Stimulated activated CD4-positive, alpha-beta T cell treated with anti-CD3 and anti-CD28 coated beads, Interleukin-12 subunit alpha, Interleukin-12 subunit beta, amount 100 ng/mL, for 48 hours (primary cell): ENCODE data around the gene GABRR2.

ENCODE experiments used
- DNase-seq, 3 donors: peaks; one replicate each; pipeline ENCODE4 v3.0.0-alpha.2; 2020; ENCODE audit warnings: low read depth in 2 of 3, low spot score in 1 of 3

The GABRR2 gene

DNA sequence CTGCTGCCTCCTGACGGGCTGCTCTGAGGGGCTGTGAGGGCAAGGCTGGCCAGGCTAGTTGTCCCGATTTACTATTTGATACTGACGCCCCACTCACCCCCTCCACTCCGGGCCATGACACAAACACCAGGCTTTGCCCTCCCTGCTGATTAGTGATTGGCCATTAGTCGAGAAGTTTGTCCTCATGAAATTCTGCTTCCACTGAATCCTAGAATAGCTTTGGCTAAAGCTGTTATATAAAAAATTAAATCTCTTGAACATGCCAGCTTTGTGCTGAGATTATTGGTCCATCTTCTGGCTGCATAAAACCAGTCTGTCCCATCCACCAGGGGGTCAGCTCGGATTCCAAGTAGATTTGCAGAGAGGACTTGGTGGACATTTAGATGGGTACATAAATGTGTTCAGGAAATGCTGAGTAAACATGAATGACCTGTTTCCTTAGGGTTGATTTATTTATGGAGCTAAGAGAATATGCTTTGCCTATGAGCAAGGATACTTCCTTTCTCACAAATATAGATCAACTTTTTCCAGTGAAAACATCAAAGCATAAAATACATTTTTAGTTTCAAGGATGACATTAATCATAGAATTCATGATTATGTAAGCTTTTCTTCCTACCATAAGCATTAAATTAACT, at the start of gene GABRR2:
TSS of gene GABRR2 (minus strand) at position 51 of the 637 bp plus-strand sequence. CDS start 134 bp downstream, outside the sequence.
- DNase-seq = no peak

DNA sequence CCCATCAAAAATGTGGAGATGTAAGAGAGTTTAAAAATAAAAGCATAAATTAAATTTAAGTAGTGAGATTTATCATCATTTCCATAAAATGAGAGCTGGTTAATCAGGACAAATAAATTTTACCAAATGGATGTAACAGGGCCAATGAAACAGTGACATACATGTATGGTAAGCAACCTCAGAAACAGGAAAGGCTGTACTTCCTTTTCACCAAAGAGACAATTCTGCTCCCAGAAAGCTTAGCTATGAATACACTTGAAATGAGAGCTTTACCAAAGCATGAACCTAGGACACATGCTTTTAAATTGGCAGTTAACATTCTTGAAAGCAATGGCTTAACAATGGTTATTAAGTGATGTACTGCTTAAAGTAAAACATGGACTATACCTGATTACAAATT, 49.5 kb upstream of the GABRR2 start:
- no peak for DNase-seq

DNA sequence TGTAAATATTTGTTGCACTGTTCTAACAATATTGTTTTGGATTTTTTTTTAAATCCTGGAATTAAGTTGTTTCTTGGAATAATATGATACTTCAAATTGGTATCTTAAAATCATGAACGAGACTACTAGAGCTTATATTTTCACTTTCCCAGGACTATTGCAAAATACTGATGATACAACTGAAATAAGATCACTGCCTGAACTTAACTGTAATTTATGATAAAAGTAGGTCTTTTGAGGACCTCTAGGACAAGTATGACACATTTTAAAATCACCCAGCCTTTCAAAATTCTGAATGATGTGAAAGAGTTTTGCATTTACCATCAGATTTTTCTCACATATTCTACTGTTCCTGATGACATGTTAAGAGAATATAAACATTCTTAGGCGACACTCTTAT, 46.1 kb upstream of the GABRR2 start:
- DNase-seq = no peak

DNA sequence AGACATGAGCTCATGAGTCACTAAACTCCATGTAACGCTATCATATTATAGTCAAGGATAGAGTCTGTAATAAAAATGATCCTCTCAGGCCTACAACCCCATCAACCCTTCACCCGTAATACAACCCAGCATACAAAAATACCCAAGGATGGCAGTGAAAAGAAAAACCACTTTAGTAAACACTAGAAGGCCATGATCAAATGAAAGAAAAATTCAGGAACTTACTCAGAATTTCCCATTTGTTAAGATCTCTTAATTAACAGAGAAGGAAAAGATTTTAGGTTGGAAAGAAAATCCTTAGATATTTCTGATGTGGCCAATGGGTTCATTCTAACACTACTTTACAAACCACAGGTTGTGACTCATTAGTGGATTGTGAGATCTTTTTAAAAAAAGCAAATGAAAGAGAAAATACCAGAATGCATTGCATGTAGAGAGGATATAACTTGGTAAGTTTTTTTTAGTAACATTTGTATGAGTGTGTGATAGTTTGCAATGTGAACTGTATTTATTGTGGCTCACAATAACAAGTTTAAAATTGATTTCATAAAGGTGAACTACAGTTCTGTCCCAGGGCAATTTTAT, 45.4 kb upstream of the GABRR2 start:
- DNase-seq = no peak

DNA sequence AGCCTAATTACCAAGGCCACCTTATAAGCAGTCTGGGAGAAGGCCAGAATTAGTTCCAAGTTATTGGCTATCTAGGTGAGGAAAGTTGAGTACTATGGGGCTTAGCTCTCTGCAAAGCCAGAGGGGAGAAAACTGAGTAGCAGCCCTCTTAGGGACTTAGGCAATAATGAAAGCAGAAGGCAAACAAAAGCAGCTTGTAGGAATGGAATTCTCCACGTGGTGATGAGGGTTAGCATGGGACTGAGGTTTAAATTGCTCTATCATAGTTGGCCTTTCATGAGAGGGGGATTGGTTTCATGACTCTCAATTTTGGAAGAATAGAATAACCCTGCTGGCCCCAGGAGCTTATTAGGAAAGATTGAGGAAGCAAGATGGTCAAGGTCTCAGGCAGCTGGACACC, 44.5 kb upstream of the GABRR2 start:
- DNase-seq = no peak

DNA sequence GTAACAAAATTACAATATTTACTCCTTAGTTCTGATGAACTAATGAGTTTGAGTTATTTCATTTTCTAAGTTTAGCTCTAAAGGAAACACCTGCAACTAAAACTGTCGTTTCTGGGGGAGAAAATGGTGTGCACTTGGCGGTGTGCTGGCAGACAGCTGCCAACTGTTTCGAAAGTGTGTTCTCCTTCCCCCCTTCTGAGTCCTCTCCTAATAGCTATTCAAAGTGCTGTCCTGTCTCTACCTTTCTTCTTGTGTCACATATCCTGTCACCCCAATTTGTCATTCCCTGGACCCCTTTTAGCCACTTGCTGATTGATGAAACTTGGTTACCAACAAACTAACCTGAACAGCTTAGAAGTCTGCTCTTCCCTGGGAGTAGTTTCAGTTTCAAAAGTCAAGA, 42.3 kb upstream of the GABRR2 start:
- no peak for DNase-seq

DNA sequence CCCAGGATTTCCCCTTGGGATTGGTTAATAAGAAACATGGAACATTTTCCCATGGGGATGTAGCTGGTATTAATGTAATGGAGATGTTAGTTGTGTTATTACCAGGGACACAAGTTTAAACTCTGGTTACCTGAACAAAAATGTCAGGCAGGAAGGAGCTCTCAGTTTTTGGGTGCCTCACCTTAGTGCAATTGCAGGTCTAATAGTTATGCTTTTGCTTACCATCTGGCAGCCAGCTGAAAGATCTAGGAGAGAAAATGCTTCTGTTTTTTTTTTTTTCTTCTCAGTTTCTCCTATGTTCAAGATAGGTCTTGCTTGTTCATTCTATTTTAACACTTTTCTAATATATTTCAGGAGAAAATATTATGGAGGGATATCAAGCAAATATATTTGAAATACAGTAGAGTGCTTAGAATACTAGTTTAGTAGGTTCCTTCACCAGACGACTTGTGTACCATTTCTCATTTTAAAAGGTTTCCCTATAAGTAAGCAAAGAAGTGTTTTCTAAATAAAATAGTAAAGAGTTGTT, 41.6 kb upstream of the GABRR2 start:
- DNase-seq = no peak

DNA sequence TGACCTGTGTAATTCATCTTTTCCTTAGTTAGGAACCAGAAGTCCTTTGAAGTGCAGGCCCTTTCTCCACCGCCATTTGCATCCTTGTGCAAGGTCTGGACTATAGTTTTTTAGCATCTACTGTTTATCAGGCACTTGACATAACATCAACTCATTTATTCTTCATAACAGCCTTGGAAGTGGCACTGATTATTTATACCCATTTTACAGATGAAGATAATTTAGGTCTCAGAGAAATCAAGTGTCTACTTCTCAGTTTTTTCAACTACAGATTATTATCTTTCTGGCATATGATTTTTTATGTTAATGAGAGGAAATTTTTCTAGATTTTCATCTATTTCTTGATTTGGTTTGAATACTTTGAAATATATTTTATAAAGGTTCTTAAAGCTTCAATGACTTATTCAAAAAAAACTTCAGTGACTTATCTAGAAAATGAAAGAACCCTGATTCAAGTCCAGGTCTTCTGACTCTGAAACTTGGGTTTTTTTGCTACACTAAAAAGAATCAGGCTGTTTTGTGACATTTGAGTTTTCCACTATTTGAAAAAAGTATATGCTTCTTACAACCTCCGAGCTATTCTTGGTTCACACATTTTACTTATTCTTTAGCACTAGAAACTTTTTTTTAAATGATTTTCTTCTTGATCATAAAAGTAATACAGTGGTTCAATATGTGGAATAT, 40.6 kb upstream of the GABRR2 start:
- no peak for DNase-seq

DNA sequence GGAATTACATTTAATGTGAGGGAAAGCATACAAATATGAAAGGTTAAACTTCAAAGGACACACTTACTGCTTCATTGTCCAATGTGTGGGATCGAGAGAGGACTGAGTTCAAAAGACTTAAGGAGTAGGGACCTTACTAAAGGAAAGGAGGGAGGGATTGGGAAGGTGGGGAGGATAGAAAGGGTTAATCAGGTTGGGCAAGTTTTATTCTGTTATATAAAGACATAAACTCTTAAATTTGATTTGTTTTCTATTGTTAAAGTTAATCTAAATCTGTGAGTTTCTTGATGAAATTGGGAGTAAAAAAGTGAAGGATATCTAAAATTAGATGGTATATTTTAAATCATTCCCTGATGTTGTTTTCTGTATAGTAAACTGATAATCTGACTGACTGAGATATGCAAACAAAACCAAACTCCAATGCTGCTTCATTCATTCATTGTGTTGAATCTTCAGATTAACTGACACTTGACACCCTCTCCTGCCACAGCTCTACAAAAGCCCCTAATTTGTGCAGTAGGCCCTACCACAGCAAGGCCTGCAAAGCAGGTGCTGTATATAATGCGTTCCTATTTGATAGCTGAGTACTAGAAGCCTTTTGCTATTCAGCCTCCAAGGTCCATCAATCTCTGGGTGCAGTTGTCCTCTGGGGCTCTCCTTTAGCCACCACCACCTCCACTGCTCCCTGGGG, 38.7 kb upstream of the GABRR2 start:
- DNase-seq = no peak

DNA sequence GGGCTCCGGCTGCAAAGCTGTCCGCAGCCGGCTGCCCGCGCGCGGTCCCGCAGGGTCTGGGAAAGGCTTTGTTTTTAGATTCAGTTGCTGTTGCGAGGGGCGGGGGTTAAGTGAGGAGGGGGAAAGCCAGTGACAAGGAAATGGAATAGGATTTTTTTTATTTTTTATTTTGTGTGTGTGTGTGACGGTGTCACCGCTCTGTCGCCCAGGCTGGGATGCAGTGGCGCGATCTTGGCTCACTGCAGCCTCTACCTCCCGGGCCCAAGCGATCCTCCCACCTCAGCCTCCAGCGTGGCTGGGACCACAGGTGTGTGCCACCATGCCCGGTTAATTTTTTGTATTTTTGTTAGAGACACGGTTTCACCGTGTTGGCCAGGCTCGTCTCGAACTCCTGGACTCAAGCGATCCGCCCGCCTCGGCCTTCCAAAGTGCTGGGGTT, 38.0 kb upstream of the GABRR2 start:
- no peak for DNase-seq

DNA sequence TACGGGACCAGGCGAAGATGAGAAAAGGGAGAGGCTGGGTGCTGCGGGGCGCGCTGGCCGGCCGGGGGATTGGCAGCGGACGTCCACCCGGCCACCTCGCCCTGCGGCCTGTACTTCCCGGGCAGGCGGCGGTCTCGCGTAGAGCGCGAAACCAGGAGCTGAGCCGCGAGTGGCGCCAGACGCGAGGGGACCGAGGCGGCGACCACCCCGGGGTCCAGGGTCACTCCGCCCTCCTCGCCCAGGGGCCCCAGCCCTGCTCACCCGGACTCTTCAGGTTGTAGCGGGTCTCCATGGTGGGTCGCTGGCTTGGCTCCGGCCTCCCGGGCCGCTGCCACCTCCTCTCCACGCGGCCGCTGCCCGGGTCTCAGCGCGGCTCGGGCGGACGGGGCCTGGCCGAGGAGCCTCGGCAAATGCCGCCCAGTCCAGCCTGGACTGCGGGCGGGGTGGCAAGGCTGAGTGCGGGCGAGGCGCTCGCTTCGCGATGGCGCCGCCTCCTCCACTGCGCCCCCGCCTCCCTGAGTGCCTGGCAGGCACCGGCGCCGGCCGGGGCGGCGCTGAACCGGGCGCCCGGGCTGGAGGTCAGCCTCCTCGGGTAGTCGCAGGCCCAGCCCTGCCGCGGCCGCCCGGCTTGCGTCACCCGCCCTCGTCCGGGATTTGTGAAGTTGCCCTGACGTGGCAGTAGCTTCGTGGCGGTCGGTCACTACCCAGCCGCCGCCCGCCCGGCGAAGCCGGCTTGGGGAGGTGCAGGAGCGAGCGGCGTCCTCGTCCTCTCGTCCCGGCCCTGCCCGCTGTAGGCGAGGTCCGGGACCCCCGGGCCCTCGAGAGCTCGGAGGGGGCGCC, 37.4 kb upstream of the GABRR2 start, which contains the start of gene UBE2J1:
TSS of gene UBE2J1 (minus strand) at position 445 of the 840 bp plus-strand sequence. CDS start at position 292, 153 bp downstream.
- peak; percentile 47 to 77 (median 52) for DNase-seq

DNA sequence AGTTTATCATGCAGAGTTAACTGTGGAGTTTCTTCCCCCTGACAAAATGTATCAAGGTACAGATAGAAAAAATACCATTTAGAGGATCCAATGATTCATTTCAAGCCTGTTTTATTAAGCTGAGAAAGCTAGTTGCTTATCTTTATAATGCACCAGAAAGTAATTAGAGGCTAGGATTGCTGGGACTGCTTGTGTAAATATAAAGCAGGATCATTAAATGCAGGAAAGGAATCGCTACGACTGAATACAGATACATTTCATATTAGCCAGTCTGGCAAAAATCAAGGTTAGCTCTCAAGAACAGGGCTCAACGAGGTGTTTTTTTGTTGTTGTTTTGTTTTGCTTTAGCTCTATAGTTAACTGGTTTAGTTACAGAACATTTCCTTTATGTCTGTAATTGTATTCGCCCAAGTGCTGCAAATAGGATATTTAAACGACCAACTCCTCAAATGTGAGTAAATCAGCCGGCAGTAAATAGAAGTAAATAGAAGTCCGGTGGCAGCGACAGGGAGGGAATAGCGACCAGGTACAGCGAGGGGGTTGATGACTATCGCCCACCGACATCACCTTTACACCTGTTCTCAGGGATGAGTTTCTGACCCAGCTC, 36.7 kb upstream of the GABRR2 start:
- no peak for DNase-seq

DNA sequence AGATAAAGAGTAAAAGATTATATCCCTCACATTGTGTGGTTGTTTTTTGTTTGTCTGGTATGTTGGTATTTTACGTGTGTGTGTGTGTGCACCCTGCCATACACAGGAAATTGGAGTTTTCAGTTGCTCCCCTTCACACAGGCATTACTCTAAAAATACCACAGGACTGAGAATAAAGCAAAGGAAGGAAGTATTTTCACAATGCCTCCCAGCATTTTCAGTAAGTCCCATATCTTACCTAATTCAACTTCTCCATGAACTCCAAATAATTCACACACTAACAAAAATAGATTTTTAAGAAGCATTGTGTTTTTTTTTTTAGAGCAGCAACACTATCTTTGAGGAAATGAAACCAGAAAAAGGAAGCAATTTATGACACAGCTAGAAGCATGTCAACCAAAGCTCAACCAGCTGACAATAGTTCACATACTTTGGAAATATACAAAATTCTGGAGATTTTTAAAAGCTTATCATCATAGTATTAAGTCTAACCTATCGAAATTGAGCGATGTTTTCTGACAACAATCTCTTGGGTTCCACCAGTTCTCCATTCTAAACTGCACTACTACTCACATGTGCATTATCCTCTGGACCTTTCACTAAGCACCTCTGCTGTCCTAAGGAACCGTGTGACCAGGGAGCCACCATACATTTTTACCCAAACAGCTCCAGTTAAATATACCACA, 35.3 kb upstream of the GABRR2 start:
- DNase-seq = no peak

DNA sequence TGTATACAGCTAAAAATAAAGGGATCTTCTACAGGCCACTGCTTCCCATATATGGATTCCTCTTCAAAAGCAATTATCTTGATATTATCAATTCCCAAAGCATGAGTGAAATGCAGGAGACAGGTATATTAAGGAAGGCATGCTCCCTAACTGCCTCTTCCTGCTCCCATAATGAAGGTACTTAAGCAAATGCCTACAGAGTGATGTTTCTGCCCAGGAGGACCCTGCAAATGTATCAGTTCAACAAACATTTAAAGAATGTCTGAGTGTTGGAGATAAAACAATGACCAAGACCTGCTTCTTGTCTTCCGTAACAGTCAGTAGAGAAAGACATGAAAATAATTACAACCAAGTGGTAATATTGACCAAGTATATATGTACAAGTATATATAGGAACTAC, 33.3 kb upstream of the GABRR2 start:
- DNase-seq = no peak

DNA sequence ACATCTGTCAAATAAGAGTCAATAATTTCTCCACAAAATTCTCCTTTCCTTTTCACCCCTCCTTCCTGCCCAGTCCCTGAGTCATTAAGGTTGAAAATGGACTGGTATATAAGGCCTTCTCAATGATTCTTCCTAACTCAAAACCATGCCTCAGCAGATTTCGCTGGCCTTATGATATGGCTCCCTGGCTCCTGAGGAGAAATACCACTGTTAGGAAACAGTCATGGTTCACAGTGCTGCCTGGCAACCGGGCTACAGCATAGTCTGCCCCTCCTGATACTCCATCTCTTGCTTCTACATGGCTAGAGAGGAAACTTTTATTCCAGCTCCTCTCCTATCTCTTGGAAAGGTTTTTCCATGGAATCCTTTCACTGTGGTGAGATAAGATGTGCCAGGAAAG, 32.7 kb upstream of the GABRR2 start:
- no peak for DNase-seq

DNA sequence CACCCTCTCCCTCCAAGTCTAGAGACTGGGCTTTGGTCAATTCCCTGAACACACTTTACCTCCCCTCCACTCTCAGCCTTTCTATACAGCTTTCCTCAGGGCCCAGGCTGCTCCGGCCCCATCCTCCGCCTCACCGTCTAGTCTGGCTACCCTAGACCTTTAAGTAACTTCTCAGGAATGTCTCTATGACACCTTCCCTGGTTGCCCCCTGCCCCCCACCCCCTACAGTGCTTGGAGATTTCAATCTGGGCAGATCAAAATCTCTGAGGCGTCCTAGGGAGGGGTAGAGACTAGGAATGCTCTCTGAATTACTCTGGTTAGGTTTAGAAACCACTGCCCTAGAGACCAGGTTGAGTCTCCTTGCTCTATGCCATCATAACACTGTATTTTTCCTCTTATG, 31.3 kb upstream of the GABRR2 start:
- no peak for DNase-seq

DNA sequence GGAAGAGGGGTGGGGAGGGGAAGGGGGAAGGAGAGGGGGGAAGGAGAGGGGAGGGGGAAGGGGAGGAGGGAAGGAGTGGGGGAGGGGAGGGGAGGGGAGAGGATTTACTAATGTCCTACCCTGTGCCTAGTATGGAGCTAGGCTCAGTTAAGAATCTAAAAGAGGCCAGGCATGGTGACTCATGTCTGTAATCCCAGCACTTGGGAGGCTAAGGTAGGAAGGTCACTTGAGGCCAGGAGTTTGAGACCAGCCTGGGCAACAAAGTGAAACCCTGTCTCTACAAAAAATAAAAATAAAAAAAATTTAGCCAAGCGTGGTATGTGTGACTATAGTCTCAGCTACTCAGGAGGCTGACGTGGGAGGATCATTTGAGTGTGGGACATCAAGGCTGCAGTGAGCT, 24.5 kb upstream of the GABRR2 start:
- no peak for DNase-seq

DNA sequence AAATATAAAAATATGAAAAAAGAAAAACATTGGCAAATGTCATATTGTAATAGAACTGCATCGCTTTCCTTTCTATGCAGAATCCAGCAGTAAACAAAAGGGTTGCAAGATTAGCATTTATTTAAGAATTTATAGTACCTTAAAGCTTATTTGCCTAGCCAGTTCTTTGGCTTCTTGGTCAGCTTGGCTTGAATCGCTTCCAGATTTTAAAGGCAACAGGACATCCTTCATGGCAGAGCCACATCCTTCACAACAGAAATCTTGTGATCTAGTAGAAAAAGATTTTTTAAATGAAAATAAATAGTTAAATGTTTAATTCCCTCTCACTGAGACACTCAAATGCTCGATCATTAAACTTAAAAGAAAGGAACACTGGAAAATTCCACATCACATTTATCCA, 20.1 kb upstream of the GABRR2 start:
- DNase-seq = no peak

DNA sequence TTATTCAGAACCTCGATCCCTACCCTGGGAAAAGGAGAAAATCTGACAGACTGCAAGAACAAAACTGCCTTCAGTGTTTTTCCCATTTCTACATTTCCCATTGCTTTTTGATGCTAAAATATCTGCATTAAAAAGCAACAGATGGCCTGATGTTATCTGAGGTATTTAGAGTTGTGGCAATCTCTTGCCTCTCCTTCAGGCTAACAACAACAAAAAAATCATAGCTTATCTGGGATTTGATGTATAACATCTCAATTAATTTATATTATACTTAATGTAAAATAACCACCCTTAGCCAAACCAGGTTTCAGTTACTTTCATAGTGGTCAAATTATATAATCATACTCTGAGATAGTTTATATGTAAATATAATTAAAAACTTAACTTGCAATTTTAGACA, 15.8 kb upstream of the GABRR2 start:
- no peak for DNase-seq

DNA sequence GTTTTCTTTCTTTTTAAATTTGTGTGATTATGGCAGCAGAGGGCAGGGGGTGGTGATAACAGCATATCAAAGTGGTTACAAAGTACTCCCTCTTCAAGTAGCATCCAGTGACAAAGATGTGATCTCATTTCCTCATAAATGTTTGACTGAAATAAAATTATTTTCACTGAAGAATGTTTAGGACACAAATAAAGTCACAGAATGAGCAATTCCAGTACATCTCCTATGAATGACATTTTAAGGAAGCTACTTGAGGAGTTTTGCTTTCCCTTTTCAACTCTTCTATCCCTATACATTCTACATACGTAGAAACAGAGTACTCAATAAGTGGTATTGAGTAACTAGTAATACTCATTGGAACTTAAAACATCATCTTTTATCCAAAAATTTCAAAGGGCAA, 13.9 kb upstream of the GABRR2 start:
- no peak for DNase-seq
